ENCODE results near the gene TRIM67. TPM values are rescaled to one million over a fixed set of nuclear protein-coding genes. Genes with fewer than 3 reads are reported as not detected.

TRIM67 gene
- total RNA-seq, 1 experiment from 2014 or later: not detected

- no peak for TF ChIP-seq ZNF425 (CRISPR knock-in tag; conservative IDR thresholded peaks at IDR 0.05)
- TF ChIP-seq FOXP1 (CRISPR knock-in tag; IDR thresholded peaks at IDR 0.05; ENCODE audit: borderline replicate concordance): no peak
- TF ChIP-seq ZNF138 (CRISPR knock-in tag; conservative IDR thresholded peaks at IDR 0.05): no peak
- TF ChIP-seq ZBTB43 (CRISPR knock-in tag; IDR thresholded peaks at IDR 0.05): no peak
Measured at GRCh38 chr1:231235526-231236207, 73.8 kb downstream of the TRIM67 start (continued).

GRCh38 chr1:231236208-231236591 is 74.3 kb downstream of the TRIM67 start:
- ATAC-seq: no peak
- no peak for DNase-seq (ENCODE audit: low spot score)
- TF ChIP-seq TEAD4 (CRISPR knock-in tag; IDR thresholded peaks at IDR 0.05): no peak
- TF ChIP-seq TP53 (CRISPR knock-in tag; IDR thresholded peaks at IDR 0.05): no peak
- no peak for TF ChIP-seq OVOL2 (CRISPR knock-in tag; IDR thresholded peaks at IDR 0.05; ENCODE audit: borderline replicate concordance)
- no peak for TF ChIP-seq JAZF1 (CRISPR knock-in tag; IDR thresholded peaks at IDR 0.05)
- TF ChIP-seq ESRRA (CRISPR knock-in tag; IDR thresholded peaks at IDR 0.05; ENCODE audit: borderline replicate concordance): no peak
- TF ChIP-seq KAT7 (CRISPR knock-in tag; IDR thresholded peaks at IDR 0.05; ENCODE audit: borderline replicate concordance): no peak
- TF ChIP-seq ELF4 (CRISPR knock-in tag; IDR thresholded peaks at IDR 0.05; ENCODE audit: low read depth): no peak
- TF ChIP-seq NFE2L1 (CRISPR knock-in tag; IDR thresholded peaks at IDR 0.05): no peak
- TF ChIP-seq SOX15 (CRISPR knock-in tag; IDR thresholded peaks at IDR 0.05): no peak
- no peak for TF ChIP-seq GTF2I (CRISPR knock-in tag; conservative IDR thresholded peaks at IDR 0.05)
- no peak for TF ChIP-seq ZNF532 (CRISPR knock-in tag; IDR thresholded peaks at IDR 0.05; ENCODE audit: borderline replicate concordance)
- TF ChIP-seq SP1 (CRISPR knock-in tag; conservative IDR thresholded peaks at IDR 0.05): no peak
- TF ChIP-seq FOXK1 (CRISPR knock-in tag; IDR thresholded peaks at IDR 0.05): no peak
- Mint-ChIP-seq H3K9me3 (no peaks in the 10 kb centered on the region), H3K27me3 (ENCODE audit: low read depth) (no peaks in the 10 kb centered on the region), H3K4me3 (no peak overlapping the region), H3K27ac (no peak overlapping the region), H3K4me1 (peaks cover 3% of the 10 kb centered on the region), H3K36me3 (peaks cover 9% of the 10 kb centered on the region)
- ChIA-PET CTCF (no interaction called here), POLR2A (no interaction called here)

GRCh38 chr1:231236938-231237337 is 75.1 kb downstream of the TRIM67 start:
- POLR2A ChIA-PET: no interaction called here
- CTCF ChIA-PET: no interaction called here
- peaks cover 9% of the 10 kb centered on the region for H3K36me3 Mint-ChIP-seq
- DNase-seq (ENCODE audit: low spot score) (no peak), ATAC-seq (no peak)
- no peak overlapping the region for H3K4me3 Mint-ChIP-seq
- no peaks in the 10 kb centered on the region for H3K9me3 Mint-ChIP-seq
- H3K27ac Mint-ChIP-seq: no peak overlapping the region
- peaks cover 5% of the 10 kb centered on the region for H3K4me1 Mint-ChIP-seq
- no peaks in the 10 kb centered on the region for H3K27me3 Mint-ChIP-seq (ENCODE audit: low read depth)
- no peak for TF ChIP-seq PREB (CRISPR knock-in tag; IDR thresholded peaks at IDR 0.05; ENCODE audit: borderline replicate concordance)
- no peak for TF ChIP-seq JUN (CRISPR knock-in tag; IDR thresholded peaks at IDR 0.05)
- TF ChIP-seq, protein P1, sequence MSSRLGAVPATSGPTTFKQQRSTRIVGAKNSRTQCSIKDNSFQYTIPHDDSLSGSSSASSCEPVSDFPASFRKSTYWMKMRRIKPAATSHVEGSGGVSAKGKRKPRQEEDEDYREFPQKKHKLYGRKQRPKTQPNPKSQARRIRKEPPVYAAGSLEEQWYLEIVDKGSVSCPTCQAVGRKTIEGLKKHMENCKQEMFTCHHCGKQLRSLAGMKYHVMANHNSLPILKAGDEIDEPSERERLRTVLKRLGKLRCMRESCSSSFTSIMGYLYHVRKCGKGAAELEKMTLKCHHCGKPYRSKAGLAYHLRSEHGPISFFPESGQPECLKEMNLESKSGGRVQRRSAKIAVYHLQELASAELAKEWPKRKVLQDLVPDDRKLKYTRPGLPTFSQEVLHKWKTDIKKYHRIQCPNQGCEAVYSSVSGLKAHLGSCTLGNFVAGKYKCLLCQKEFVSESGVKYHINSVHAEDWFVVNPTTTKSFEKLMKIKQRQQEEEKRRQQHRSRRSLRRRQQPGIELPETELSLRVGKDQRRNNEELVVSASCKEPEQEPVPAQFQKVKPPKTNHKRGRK (CRISPR knock-in tag; IDR thresholded peaks at IDR 0.05; ENCODE audit: borderline replicate concordance): no peak
- TF ChIP-seq, protein P2, sequence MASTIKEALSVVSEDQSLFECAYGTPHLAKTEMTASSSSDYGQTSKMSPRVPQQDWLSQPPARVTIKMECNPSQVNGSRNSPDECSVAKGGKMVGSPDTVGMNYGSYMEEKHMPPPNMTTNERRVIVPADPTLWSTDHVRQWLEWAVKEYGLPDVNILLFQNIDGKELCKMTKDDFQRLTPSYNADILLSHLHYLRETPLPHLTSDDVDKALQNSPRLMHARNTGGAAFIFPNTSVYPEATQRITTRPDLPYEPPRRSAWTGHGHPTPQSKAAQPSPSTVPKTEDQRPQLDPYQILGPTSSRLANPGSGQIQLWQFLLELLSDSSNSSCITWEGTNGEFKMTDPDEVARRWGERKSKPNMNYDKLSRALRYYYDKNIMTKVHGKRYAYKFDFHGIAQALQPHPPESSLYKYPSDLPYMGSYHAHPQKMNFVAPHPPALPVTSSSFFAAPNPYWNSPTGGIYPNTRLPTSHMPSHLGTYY (CRISPR knock-in tag; IDR thresholded peaks at IDR 0.05): no peak
- no peak for TF ChIP-seq TCF7 (CRISPR knock-in tag; IDR thresholded peaks at IDR 0.05; ENCODE audit: low read depth)
- TF ChIP-seq FOXJ3 (CRISPR knock-in tag; IDR thresholded peaks at IDR 0.05; ENCODE audit: borderline replicate concordance): no peak
- TF ChIP-seq OVOL2 (CRISPR knock-in tag; IDR thresholded peaks at IDR 0.05; ENCODE audit: borderline replicate concordance): no peak
